Putamen (tissue), 1 donor: ENCODE data around the gene INPP5B.

Experiments
- DNase-seq: peaks from one replicate; pipeline ENCODE4 v3.0.0-alpha.2; 2016; ENCODE audit warnings: low spot score

The INPP5B gene

DNA sequence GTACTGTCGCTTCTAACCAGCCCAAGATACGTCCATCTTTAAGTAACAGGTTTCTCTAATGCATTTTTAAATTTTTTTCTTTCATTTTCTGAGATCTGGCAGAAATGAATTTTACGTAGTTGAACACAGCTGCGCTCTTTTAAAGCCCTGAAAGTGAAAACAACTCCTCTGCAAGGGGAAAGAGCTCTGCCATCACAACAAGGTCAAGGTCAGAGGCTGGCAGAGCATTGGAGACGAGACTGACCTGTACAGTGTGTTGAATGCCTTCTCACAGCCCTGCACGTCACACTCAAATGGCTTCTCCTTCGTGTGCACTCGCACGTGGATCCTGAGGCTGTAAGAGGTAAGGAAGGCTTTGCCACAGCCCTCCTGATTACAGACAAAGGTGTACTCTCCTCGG, 107.2 kb downstream of the INPP5B start:
- DNase-seq: no peak

DNA sequence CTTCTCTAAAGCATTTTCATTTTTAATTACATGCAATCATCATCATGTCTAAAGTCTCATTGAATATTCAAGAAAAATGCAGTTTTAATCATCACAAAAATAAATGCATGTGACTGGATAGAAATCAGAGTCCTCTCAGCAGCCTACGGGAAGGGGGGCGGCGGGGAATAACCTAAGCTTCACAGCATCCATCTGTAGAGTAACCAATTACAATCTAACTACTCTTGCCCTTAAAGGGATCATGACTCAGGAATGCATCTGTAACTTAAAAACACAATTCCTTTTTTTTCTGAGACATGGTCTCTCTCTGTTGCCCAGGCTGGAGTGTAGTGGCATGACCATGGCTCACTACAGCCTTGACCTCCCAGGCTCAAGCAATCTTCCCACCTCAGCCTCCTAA, 110.1 kb downstream of the INPP5B start:
- DNase-seq: no peak

DNA sequence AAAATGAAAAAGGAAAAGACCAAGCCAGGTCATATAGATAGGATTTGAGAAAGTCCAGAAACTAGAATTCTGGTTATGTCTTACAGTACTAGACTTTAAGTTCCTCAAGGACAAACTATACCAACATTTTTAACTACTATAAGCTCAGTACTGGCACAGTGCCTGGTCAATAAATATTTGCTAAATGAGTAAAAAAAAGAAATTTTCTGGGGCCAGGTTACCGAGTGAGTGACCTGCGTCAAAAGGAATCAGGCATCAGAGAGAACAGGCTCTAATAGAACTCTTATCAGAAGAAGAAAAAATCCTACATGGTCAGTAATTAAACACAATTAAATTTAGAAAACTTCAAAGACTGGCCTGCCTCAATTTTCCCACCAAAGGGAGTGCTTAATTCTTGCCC, 115.0 kb downstream of the INPP5B start:
- DNase-seq: no peak

DNA sequence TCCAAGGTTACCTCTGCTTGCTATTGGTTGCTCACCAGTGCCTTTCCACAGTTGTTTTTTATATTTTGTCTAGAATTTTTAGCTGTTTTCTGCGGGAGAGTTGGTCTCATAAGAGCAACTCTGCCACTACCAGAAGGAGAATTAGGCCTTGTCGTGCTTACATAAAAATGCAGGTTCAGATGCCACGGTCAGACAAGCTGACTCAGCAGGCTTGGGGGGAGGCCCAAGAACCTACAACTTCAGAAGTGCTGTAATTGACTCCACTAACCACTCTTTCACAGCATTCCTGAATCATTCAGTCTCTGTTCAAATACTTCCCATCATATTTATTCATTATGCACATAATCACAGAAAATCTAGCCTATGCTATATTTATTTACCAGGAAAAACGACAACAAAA, 115.7 kb downstream of the INPP5B start:
- no peak for DNase-seq

DNA sequence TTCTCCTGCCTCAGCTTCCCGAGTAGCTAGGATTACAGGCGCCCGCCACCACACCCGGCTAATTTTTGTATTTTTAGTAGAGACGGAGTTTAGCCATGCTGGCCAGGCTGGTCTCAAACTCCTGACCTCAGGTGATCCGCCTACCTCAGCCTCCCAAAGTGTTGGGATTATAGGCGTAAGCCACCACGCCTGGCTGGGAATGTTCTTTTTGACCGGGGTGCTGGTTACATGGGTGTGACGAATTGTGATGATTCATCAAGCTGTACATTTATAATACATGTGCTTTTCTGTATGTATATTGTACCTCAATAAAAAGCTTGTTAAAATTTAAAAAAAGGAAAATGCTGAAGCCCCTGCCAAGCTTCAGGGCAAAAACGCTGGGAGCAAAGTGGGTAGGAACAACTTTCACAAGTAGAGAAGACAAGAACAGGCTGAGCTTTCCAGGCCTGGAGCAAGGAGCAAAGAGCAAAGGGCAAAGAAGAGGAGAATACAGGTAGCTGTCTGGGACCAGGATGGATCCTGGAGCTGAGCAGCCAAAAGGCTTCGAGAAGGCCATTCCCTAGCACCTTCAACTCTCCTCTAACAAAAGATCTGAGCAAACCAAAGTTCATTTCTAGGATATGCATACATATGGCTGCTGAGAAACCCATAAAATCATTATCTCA, 118.3 kb downstream of the INPP5B start:
- no peak for DNase-seq

DNA sequence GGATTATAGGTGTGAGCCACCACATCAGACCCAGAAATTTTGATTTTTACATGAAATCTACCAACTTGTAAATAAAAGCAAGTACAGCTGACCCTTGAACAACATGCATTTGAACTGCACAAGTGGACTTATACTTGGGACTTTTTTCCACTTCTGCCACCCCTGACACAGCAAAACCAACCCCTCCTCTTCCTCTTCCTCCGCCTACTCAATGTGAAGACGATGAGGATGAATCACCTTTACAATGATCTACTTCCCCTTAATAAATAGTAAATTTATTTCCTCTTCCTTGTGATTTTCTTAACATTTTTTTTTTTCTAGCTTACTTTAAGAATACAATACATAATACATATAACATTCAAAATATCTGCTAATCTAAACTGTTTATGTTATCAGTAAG, 121.3 kb downstream of the INPP5B start:
- DNase-seq: no peak

DNA sequence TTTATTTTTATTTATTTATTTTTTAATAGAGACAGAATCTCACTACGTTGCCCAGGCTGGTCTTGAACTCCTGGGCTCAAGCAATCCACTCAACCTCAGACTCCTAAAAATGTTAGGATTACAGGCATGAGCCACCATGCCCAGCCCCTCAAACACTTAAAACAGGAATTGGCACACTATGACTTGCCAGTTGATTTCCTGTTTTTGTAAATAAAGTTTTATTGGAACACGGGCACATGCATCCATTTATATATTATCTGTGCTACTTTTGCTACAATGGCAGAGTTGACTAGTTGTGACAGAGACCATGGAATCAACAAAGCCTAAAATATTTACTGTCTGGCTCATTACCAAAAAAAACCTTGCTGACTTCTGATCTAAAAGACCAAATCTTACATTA, 122.9 kb downstream of the INPP5B start:
- no peak for DNase-seq

DNA sequence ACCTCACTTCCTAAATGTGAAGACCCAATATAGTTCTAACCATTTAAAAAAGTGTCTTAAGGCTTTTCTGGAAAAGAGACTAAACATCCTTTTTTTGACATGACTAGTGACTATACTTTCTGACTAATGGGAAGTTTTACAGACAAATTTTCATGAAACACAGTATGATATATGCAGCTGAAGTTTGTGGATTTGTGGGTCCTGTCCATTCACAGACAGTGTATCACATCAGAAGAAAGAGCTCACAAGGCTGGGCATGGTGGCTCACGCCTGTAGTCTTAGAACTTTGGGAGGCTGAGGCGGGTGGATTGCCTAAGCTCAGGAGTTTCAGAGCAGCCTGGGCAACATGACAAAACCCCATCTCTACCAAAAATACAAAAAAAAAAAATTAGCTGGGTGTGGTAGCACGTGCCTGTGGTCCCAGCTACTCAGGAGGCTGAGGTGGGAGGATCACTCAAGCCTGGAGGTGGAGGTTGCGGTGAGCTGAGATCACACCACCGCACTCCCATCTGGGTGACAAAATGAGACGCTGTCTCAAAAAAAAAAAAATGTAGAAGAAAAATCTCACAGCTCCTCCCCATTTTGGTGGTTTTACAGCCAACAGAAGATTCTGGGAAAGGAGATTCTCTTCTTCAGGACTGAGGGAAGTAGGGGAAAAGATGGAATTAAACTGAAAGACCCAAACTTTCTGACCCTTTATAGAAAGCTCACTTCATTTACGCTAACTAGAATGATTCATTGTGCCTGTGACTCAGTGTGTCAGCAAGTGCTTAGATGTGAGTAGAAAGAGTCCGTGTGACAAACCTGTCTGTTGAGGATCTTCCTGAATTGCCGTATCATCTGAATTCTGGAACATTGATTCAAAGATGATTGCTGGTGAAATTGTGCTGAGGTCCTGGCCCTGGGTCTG, 123.7 kb downstream of the INPP5B start:
- DNase-seq: no peak

DNA sequence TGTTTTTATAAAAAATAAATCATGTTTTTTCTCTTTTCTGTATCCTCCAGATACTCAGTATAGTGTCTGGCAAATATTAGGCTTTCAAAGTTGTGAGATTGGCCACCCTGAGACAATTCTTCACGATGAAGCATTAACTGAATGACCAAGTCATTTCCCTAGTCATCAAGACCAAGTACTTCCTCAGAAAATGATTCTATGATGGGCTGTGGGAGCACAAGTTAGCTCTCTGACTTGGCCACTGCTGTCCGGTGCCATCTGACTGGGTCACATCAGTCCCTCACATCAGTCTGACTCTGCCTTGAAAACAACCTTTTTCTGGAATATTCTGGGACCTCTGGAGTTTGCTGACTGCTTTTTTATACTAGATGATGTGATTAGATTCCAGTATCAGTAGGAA, 125.4 kb downstream of the INPP5B start:
- no peak for DNase-seq

DNA sequence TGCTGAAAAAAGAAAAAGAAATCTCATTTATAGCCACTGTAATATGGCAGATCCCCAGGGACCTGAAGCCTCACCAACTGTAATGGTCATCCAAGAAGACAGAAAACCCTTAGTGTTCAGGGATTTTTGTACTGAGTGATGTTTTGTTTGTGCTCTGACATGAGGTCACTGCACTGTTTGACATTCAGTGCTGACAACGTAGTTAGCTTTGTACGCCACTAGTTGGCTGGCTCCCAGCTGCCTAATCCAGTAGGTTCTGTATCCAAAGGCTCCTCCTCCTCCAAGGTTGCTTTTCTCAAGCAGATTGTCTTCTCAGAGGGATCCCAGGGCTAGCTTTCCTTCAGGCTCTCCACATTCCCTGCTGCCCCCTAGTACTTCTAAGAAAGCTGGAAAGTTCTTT, 129.4 kb downstream of the INPP5B start:
- peak; percentile 81 for DNase-seq

DNA sequence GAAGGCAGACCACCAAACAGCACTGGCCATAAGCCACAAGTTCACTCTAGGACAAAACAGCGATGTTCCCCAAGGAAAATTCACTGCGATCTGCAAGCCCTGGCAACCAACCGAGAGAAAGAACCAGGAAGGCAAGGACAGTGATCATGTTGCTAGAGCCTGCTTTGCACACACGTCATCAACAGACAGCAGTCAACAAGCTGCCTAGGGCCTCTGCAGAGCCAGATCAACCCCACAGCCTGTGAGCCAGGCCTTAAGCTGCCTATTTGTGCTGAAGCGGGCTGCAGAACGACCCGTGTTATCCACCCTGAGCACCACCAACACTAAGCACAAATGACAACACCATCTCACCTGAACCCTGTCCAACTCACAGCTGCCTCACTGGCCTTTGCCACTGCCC, 132.6 kb downstream of the INPP5B start:
- peak; percentile 42 for DNase-seq

DNA sequence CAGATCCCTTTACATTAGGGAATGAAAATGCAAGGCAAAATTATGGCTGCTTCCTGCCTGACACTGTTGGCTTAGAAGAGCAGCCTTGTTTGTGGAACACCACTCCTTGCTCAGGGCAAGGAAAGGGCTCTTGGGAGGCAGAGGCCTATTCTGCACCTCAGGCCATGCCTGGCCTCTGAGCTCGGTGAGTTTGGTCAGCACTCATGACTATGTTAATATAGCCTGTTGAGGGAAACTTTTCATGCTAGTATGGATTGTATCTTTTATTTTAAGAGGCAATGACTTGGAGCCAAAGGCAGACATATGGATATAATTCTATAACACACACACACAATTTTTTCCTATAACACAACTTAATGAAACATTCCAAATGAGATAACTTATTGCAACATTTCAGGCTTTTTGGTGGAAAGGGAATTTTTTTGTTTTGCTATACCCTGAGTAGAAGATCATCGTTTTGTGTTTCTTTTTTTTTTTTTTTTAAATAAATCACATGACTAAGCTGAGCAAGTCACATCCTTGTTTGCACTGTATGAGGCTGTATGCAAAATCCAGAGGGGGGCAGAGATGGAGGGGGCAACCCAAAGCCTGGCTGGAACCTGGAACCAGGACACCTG, 133.2 kb downstream of the INPP5B start:
- no peak for DNase-seq

DNA sequence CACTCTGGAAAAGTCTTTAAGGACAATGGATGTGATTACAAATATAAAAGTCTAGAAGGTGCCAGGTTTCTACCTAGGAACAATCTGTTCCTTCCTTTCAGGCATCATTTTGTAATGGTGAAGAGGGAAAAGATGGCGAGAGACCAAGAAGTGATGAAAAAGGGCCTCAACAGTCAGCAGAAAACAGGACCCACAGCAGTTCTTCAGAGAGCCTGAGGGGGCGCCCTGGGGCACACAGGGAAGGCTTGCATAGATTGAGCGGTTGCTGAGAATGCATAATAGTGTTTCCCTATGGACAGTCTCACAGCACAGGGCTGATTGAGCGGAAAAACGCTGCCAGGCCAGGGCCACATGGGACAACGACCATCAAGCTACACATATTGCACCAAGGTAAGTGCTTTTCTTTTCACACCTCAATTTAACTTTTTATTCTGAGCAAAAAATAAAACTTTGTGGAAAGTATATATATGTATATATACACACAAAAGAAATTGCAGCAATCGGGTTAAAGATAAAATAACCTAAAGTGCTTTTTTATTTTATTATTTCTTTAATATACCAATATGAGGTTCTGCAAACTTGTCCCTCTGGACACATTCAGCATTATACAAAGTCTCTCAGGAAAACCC, 135.7 kb downstream of the INPP5B start:
- DNase-seq: peak; percentile 81
